ENCODE data around the gene HADHB. TPM values are rescaled to one million over a fixed set of nuclear protein-coding genes. Genes with fewer than 3 reads are reported as not detected.

HADHB gene
- polyA plus RNA-seq, 1 of the 3 experiments (the other 2 are of a cell fraction) = 108 TPM

- DNase-seq = no peak
- Histone ChIP-seq H2AFZ (ENCODE audit: low read depth) (no peak overlapping the region), H3K4me2 (no peak overlapping the region), H3K36me3 (replicated peaks in 1 of 2; ENCODE audit: control insufficient read depth in 1 of 2, insufficient read depth in 2 of 2, low read length in 1 of 2) (peaks cover 62 to 81% of the 10 kb centered on the region in 2 experiments), H4K20me1 (ENCODE audit: insufficient read depth) (no peaks in the 10 kb centered on the region), H3F3A (replicated peaks; ENCODE audit: insufficient read depth) (no peaks in the 10 kb centered on the region), H3K9ac (no peak overlapping the region), H3K79me2 (ENCODE audit: insufficient read depth) (no peaks in the 10 kb centered on the region), H3K27ac (ENCODE audit: low read depth in 2 of 2, low read length in 1 of 2) (no peak overlapping the region), H3K9me3 (no peaks in the 10 kb centered on the region), H3K27me3 (ENCODE audit: insufficient read depth) (no peaks in the 10 kb centered on the region), H3K9me2 (no peaks in the 10 kb centered on the region), H3K4me1 (ENCODE audit: control insufficient read depth in 1 of 2, insufficient read depth in 2 of 2, low read depth in 1 of 2, low read length in 1 of 2) (no peaks in the 10 kb centered on the region), H3K4me3 (ENCODE audit: low read depth in 2 of 2, low read length in 1 of 2) (no peak overlapping the region)
- POLR2A ChIA-PET = no interaction called here
- WGBS (ENCODE audit: low lambda C conversion rate) = 100% methylated on average over 1 of the region's 1 CpG
- CTCF ChIA-PET = interaction anchor here (0.7 kb wide), 1 partner anchor 23 kb away, joined by 3 read pairs; no protein-coding TSS in a partner anchor
- TF ChIP-seq MEF2A (IDR thresholded peaks at IDR 0.05; ENCODE audit: borderline replicate concordance, low read depth) = no peak
- TF ChIP-seq SIN3A (IDR thresholded peaks at IDR 0.05; ENCODE audit: borderline replicate concordance, low read depth, low read length) = no peak
- TF ChIP-seq YY1 (IDR thresholded peaks at IDR 0.05; ENCODE audit: low read depth) = no peak
- no peak for TF ChIP-seq RCOR1 (IDR thresholded peaks at IDR 0.05; ENCODE audit: low read length)
- TF ChIP-seq POLR2AphosphoS5 (IDR thresholded peaks at IDR 0.05; ENCODE audit: low read depth, low read length) = no peak
- no peak for TF ChIP-seq REST (IDR thresholded peaks at IDR 0.05; ENCODE audit: low read depth, low read length)
- TF ChIP-seq NFIC (IDR thresholded peaks at IDR 0.05; ENCODE audit: borderline replicate concordance) = no peak
- no peak for TF ChIP-seq RFX5 (IDR thresholded peaks at IDR 0.05; ENCODE audit: low read length)
- TF ChIP-seq TAF1 (IDR thresholded peaks at IDR 0.05; ENCODE audit: borderline replicate concordance, low read depth, low read length) = no peak
- no peak for TF ChIP-seq JUND (IDR thresholded peaks at IDR 0.05)
- no peak for TF ChIP-seq RAD21 (IDR thresholded peaks at IDR 0.05; ENCODE audit: low read length)
- no peak for TF ChIP-seq EP300 (IDR thresholded peaks at IDR 0.05; ENCODE audit: borderline replicate concordance in 1 of 2, low read depth in 1 of 2, low read length in 1 of 2)
- TF ChIP-seq ELF1 (IDR thresholded peaks at IDR 0.05) = no peak
- no peak for TF ChIP-seq RXRA (IDR thresholded peaks at IDR 0.05; ENCODE audit: borderline replicate concordance, low read depth)
- no peak for TF ChIP-seq EZH2phosphoT487 (IDR thresholded peaks at IDR 0.05; ENCODE audit: borderline replicate concordance, low read depth)
- no peak for TF ChIP-seq FOSL2 (IDR thresholded peaks at IDR 0.05; ENCODE audit: borderline replicate concordance, low read depth)
- no peak for TF ChIP-seq IRF3 (IDR thresholded peaks at IDR 0.05; ENCODE audit: low read depth, low read length)
Measured at GRCh38 chr2:26215833-26216232, 28.9 kb upstream of the HADHB start.
